ENCODE results near the gene FHOD3. TPM values are rescaled to one million over a fixed set of nuclear protein-coding genes. Genes with fewer than 3 reads are reported as not detected.

FHOD3 gene
- total RNA-seq, 1 donor: 3.0 TPM

DNA sequence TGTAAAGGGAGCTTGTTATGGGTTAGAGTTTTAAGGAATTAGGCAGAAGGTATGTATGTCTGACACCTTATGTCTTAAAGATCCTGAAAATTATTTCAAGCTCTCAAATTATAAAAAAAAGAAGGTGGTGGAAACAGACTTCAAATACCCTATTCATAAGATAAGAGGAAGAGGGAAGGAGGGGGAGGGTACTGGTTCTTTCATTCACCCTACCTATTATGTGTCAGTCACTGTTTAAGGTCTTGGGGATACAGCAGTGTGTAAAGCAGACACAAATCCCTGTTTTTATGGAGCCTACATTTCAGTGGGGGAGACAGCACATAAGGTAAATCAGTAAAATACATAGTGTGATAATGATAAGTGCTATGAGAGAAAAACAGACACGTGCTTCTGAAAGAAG lies 184.4 kb downstream of the FHOD3 start:
- no peak for DNase-seq (ENCODE audit: low read depth)
- H3K4me3 ChIP-seq (ENCODE audit: low read depth, low read length): no peak overlapping the region
- TF ChIP-seq, protein P1, sequence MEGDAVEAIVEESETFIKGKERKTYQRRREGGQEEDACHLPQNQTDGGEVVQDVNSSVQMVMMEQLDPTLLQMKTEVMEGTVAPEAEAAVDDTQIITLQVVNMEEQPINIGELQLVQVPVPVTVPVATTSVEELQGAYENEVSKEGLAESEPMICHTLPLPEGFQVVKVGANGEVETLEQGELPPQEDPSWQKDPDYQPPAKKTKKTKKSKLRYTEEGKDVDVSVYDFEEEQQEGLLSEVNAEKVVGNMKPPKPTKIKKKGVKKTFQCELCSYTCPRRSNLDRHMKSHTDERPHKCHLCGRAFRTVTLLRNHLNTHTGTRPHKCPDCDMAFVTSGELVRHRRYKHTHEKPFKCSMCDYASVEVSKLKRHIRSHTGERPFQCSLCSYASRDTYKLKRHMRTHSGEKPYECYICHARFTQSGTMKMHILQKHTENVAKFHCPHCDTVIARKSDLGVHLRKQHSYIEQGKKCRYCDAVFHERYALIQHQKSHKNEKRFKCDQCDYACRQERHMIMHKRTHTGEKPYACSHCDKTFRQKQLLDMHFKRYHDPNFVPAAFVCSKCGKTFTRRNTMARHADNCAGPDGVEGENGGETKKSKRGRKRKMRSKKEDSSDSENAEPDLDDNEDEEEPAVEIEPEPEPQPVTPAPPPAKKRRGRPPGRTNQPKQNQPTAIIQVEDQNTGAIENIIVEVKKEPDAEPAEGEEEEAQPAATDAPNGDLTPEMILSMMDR (IDR thresholded peaks at IDR 0.05; ENCODE audit: insufficient read depth, low read length): no peak

DNA sequence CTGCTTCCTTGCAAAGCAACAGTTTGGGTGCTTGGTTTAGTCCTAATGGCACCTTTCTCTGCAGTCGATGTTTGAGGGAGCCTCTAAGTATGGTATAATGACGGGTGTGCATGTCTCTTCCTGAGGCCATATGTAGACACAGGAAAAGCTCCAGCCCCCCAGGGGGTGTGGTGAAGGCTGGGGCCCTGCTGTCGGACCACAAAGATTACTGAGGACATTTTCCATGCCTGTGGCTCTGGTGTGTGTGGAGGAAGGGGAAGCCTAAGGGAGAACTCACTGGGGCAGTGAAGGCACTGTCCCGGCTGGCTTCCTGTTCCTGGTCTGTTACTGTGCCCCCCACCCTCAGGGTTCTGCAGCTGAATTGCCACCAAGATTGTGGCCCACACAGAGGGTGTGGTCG lies 187.1 kb downstream of the FHOD3 start:
- H3K4me3 ChIP-seq (ENCODE audit: low read depth, low read length): no peak overlapping the region
- DNase-seq (ENCODE audit: low read depth): no peak
- TF ChIP-seq, protein P1 (IDR thresholded peaks at IDR 0.05; ENCODE audit: insufficient read depth, low read length): no peak

DNA sequence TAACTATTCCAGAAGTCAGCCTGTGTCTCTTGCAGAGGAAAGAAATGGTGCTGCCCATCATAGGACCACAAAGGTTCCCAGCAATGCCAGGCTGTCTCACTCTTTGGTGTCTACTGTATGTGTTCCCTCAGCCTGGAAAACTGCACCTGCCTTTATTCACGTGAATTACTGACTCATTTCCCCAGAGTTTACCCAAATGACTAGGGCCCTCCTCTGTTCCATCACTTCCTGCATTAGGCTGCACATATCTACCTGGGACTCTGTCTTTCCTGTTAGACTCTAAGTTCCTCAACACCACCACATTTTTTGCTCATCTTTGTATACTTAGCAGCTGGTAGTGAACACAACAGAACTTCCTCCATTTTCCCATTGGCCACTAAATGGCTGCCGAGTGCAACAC lies 188.3 kb downstream of the FHOD3 start:
- no peak for DNase-seq (ENCODE audit: low read depth)
- TF ChIP-seq, protein P1 (IDR thresholded peaks at IDR 0.05; ENCODE audit: insufficient read depth, low read length): no peak
- H3K4me3 ChIP-seq (ENCODE audit: low read depth, low read length): no peak overlapping the region

DNA sequence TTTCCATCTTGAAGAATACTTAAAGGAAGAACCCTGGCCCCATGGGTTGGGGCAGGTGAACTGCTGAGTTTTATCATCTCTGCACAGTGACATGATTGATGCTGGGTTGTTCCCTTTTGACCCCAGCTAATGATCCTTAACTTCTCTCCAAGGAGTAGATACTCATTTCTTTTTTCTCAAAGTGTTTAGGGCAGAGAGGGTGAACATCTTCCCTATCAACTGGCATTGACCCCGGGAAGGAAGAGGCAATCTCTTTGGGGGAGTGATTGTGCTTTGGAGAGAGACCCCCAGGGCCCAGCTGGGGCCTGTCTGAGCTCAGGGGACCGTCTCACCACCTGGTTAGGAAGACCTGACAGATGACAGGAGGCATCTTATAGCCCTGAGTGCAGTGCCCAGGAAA lies 190.6 kb downstream of the FHOD3 start:
- TF ChIP-seq, protein P1 (IDR thresholded peaks at IDR 0.05; ENCODE audit: insufficient read depth, low read length): no peak
- DNase-seq (ENCODE audit: low read depth): no peak
- no peak overlapping the region for H3K4me3 ChIP-seq (ENCODE audit: low read depth, low read length)

DNA sequence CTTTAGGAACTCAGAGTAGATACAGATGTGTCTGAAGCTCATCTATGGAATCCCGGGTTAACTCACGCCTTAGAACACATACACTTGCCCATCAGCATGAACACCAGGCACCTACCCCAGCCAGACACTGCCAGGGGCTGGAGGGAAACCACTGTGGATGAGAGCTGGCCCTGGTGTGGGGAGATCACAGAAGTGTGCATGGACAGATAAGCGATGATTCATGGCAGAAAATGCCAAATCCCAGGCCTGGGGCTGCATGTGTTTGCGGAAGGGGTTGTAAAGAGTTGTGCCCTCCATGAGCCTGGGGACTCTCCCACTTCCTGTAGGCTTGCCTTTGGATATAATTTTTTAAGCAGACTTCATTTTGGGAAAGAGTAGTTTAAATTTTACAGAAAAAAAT lies 193.4 kb downstream of the FHOD3 start:
- TF ChIP-seq, protein P1 (IDR thresholded peaks at IDR 0.05; ENCODE audit: insufficient read depth, low read length): no peak
- no peak for DNase-seq (ENCODE audit: low read depth)
- no peak overlapping the region for H3K4me3 ChIP-seq (ENCODE audit: low read depth, low read length)

DNA sequence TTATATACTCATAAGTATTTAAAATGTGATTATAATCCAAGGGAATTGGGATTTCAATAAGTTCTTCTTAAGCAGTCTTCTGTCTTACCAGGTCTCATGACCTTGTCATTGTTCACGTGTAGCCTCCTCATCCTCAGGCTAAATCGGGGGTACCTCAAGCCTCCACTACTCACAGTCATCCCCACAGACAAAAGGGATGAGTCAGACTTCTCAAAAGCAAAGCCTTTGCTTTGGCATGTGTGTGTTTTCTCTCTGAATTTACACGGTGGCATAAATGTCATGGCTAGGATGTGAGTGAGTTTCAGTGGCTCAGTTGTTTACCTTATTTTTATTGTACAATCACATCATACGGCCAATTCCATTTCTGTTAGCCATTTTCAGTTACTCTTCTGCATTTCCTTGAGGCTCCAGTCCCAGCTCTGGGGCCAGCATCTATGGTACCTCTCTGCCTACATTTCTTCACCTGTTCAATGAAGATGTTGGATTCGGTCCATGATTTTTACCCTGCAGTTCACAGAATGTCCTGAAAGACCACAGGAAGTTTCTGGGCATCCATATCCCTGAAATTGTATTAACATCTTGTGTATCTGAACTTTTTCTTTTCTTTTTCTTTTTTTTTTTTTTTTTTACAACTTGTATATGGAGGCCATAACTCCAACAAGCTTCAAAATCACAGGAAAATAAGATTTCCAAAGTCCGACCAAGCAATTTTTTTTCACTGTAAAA lies 195.3 kb downstream of the FHOD3 start:
- H3K4me3 ChIP-seq (ENCODE audit: low read depth, low read length): no peak overlapping the region
- no peak for DNase-seq (ENCODE audit: low read depth)
- TF ChIP-seq, protein P1 (IDR thresholded peaks at IDR 0.05; ENCODE audit: insufficient read depth, low read length): no peak
